ENCODE measurements around the gene ZNF609. TPM values are rescaled to one million over a fixed set of nuclear protein-coding genes. Genes with fewer than 3 reads are reported as not detected.

The ZNF609 gene
- total RNA-seq, 1 donor from 2014 or later = 21.5 TPM

GRCh38 chr15:64455961-64456371, 4.4 kb upstream of the ZNF609 start:
- Histone ChIP-seq H3K27me3 (no peaks in the 10 kb centered on the region), H3K4me3 (no peak overlapping the region), H4K20me1 (ENCODE audit: low read depth) (peaks cover 37% of the 10 kb centered on the region), H3K79me2 (ENCODE audit: low read depth) (peaks cover 4% of the 10 kb centered on the region), H3K4me2 (peak overlapping the region; percentile 66), H3F3A (ENCODE audit: low read depth) (peaks cover 46% of the 10 kb centered on the region), H3K9ac (no peak overlapping the region), H3K9me3 (ENCODE audit: low read depth) (no peaks in the 10 kb centered on the region), H2AFZ (replicated peaks) (no peak overlapping the region), H3K4me1 (peaks cover 67% of the 10 kb centered on the region), H3K27ac (no peak overlapping the region), H3K36me3 (no peaks in the 10 kb centered on the region)
- H3K4me3 Mint-ChIP-seq = peak overlapping the region; percentile 74
- TF ChIP-seq CTCF (IDR thresholded peaks at IDR 0.05) = no peak
- DNase-seq (ENCODE audit: low spot score) = peak; percentile 54
- no peaks in the 10 kb centered on the region for H3K27me3 Mint-ChIP-seq (ENCODE audit: insufficient read depth, low read depth)
- peaks cover 78% of the 10 kb centered on the region for H3K4me1 Mint-ChIP-seq
- H3K36me3 Mint-ChIP-seq = peaks cover 1% of the 10 kb centered on the region
- no peaks in the 10 kb centered on the region for H3K9me3 Mint-ChIP-seq
- peak overlapping the region; percentile 97 for H3K27ac Mint-ChIP-seq

- H3K36me3 Mint-ChIP-seq = peaks cover 1% of the 10 kb centered on the region
- H3K4me2 ChIP-seq = peak overlapping the region; percentile 66
- no peak overlapping the region for H2AFZ ChIP-seq (replicated peaks)
- peaks cover 82% of the 10 kb centered on the region for H3K4me1 Mint-ChIP-seq
- peaks cover 43% of the 10 kb centered on the region for H4K20me1 ChIP-seq (ENCODE audit: low read depth)
- H3K9me3 ChIP-seq (ENCODE audit: low read depth) = no peaks in the 10 kb centered on the region
- no peak for DNase-seq (ENCODE audit: low spot score)
- H3K27me3 ChIP-seq = no peaks in the 10 kb centered on the region
- peaks cover 67% of the 10 kb centered on the region for H3K4me1 ChIP-seq
- no peaks in the 10 kb centered on the region for H3K36me3 ChIP-seq
- H3K4me3 ChIP-seq = no peak overlapping the region
- no peaks in the 10 kb centered on the region for H3K9me3 Mint-ChIP-seq
- peak overlapping the region; percentile 97 for H3K27ac Mint-ChIP-seq
- no peak overlapping the region for H3K9ac ChIP-seq
- H3F3A ChIP-seq (ENCODE audit: low read depth) = peaks cover 53% of the 10 kb centered on the region
- peak overlapping the region; percentile 74 for H3K4me3 Mint-ChIP-seq
- peaks cover 11% of the 10 kb centered on the region for H3K79me2 ChIP-seq (ENCODE audit: low read depth)
- TF ChIP-seq EZH2phosphoT487 (IDR thresholded peaks at IDR 0.05) = no peak
- TF ChIP-seq EZH2 (IDR thresholded peaks at IDR 0.05) = no peak
- no peak for TF ChIP-seq CTCF (IDR thresholded peaks at IDR 0.05)
- no peaks in the 10 kb centered on the region for H3K27me3 Mint-ChIP-seq (ENCODE audit: insufficient read depth, low read depth)
- no peak overlapping the region for H3K27ac ChIP-seq
Measured at GRCh38 chr15:64456634-64457108, 3.7 kb upstream of the ZNF609 start.

- Histone ChIP-seq H3K9me3 (ENCODE audit: low read depth) (no peaks in the 10 kb centered on the region), H3K4me2 (peak overlapping the region; percentile 70), H2AFZ (replicated peaks) (no peak overlapping the region), H3K27ac (no peak overlapping the region), H3F3A (ENCODE audit: low read depth) (peaks cover 54% of the 10 kb centered on the region), H4K20me1 (ENCODE audit: low read depth) (peaks cover 57% of the 10 kb centered on the region), H3K4me3 (no peak overlapping the region), H3K9ac (no peak overlapping the region), H3K36me3 (no peaks in the 10 kb centered on the region), H3K4me1 (peaks cover 76% of the 10 kb centered on the region), H3K27me3 (no peaks in the 10 kb centered on the region), H3K79me2 (ENCODE audit: low read depth) (peaks cover 37% of the 10 kb centered on the region)
- Mint-ChIP-seq H3K36me3 (peaks cover 1% of the 10 kb centered on the region), H3K9me3 (no peaks in the 10 kb centered on the region), H3K4me3 (peak overlapping the region; percentile 87), H3K27me3 (ENCODE audit: insufficient read depth, low read depth) (peaks cover 3% of the 10 kb centered on the region), H3K27ac (peak overlapping the region; percentile 42), H3K4me1 (peaks cover 87% of the 10 kb centered on the region)
- peak; percentile 25 for DNase-seq (ENCODE audit: low spot score)
- no peak for TF ChIP-seq EZH2phosphoT487 (IDR thresholded peaks at IDR 0.05)
- no peak for TF ChIP-seq CTCF (IDR thresholded peaks at IDR 0.05)
- no peak for TF ChIP-seq EZH2 (IDR thresholded peaks at IDR 0.05)
Measured at GRCh38 chr15:64459066-64459781, 1.2 kb upstream of the ZNF609 start.

Measured in neural progenitor cell (in vitro differentiated cells).